Esophagus muscularis mucosa (tissue), 3 donors: ENCODE measurements around the gene TMEM225B.

Experiments
- CTCF ChIP-seq, 3 experiments: fragments of 200-600 bp in 2 of 3; fragments of 450-650 bp in 1 of 3; sonication (generic) in 2 of 3; IDR thresholded peaks; one replicate each; pipeline ENCODE4 v1.5.1; 2017 to 2019; ENCODE audit warnings: antibody characterized with exemption in 3 of 3, mild to moderate bottlenecking in 2 of 3, moderate library complexity in 1 of 3
- EP300 ChIP-seq: sonication (generic); formaldehyde crosslinking; IDR thresholded peaks from one replicate; pipeline ENCODE4 v1.6.1; 2017; ENCODE audit warnings: antibody characterized with exemption

- TF ChIP-seq EP300, result no peak
- no peak for TF ChIP-seq CTCF (IDR thresholded peaks at IDR 0.05)
Measured at GRCh38 chr7:99557196-99557607, 40.9 kb upstream of the TMEM225B start.
